GM19468 (cell line): Measurements from ENCODE around the gene AGO3.

Experiments used
- ATAC-seq: cut with Tn5 transposase; IDR thresholded peaks from one replicate; pipeline ENCODE4 v1.9.1; 2021; ENCODE audit warnings: mild to moderate bottlenecking, moderate library complexity, moderate number of reproducible peaks; ENCODE audit not compliant: unreplicated experiment; ENCODE audit errors: extremely low read depth

Gene AGO3

GRCh38 chr1:36092798-36093185, 161.9 kb downstream of the AGO3 start:
- ATAC-seq = no peak

GRCh38 chr1:36093226-36093625, 162.3 kb downstream of the AGO3 start:
- ATAC-seq = no peak

GRCh38 chr1:36093929-36094328, 163.0 kb downstream of the AGO3 start:
- no peak for ATAC-seq

- no peak for ATAC-seq
These were observed 163.7 kb downstream of the AGO3 start for GRCh38 chr1:36094621-36095061.

- ATAC-seq = no peak
These were observed 165.0 kb downstream of the AGO3 start for GRCh38 chr1:36095760-36096405.

- ATAC-seq = no peak
These were observed 165.9 kb downstream of the AGO3 start for GRCh38 chr1:36096500-36097432.

GRCh38 chr1:36097693-36098585, 167.0 kb downstream of the AGO3 start:
- ATAC-seq = no peak

- no peak for ATAC-seq
These were observed 167.9 kb downstream of the AGO3 start for GRCh38 chr1:36098650-36099365.

GRCh38 chr1:36099681-36100341, 168.9 kb downstream of the AGO3 start:
- ATAC-seq = no peak

GRCh38 chr1:36100376-36100775, 169.5 kb downstream of the AGO3 start:
- no peak for ATAC-seq

- ATAC-seq = no peak
These were observed 170.6 kb downstream of the AGO3 start for GRCh38 chr1:36101546-36101945.

GRCh38 chr1:36106269-36106668, 175.4 kb downstream of the AGO3 start:
- ATAC-seq = no peak

GRCh38 chr1:36107394-36107793, 176.5 kb downstream of the AGO3 start:
- ATAC-seq = no peak

- ATAC-seq = no peak
These were observed 177.4 kb downstream of the AGO3 start for GRCh38 chr1:36108314-36108713.

GRCh38 chr1:36109041-36109679, 178.3 kb downstream of the AGO3 start:
- no peak for ATAC-seq

GRCh38 chr1:36111151-36111550, 180.2 kb downstream of the AGO3 start:
- ATAC-seq = no peak

GRCh38 chr1:36112823-36113222, 181.9 kb downstream of the AGO3 start:
- no peak for ATAC-seq

GRCh38 chr1:36114371-36114770, 183.5 kb downstream of the AGO3 start:
- no peak for ATAC-seq

- no peak for ATAC-seq
These were observed 184.3 kb downstream of the AGO3 start for GRCh38 chr1:36115200-36115669.
